GM18951 (cell line): ENCODE results near the gene MINDY4.

Source experiments
- POLR2A ChIP-seq: IDR thresholded peaks from 4 replicates; pipeline ENCODE4 v1.6.1; 2011; ENCODE audit warnings: mild to moderate bottlenecking; ENCODE audit not compliant: insufficient read length, insufficient read depth; ENCODE audit errors: extremely low read depth
- in situ Hi-C: fragments of 300-500 bp; cut with MboI; formaldehyde crosslinking; loops from one replicate; pipeline ENCODE4 v1.12.0; 2022; ENCODE audit warnings: low sequenced_read_pairs, mixed read lengths, inconsistent platforms; ENCODE audit not compliant: unreplicated experiment

Gene MINDY4

GRCh38 chr7:30912986-30913811 is 142.0 kb downstream of the MINDY4 start:
- in situ Hi-C loops: no loop called here
- TF ChIP-seq POLR2A: no peak

GRCh38 chr7:30913821-30914515 is 142.8 kb downstream of the MINDY4 start:
- no peak for TF ChIP-seq POLR2A
- in situ Hi-C loops: no loop called here

- in situ Hi-C loops: no loop called here
- TF ChIP-seq POLR2A: no peak
These were observed 143.4 kb downstream of the MINDY4 start for GRCh38 chr7:30914596-30914995.

GRCh38 chr7:30915005-30915601 is 143.9 kb downstream of the MINDY4 start:
- TF ChIP-seq POLR2A: no peak
- in situ Hi-C loops: no loop called here

- no peak for TF ChIP-seq POLR2A
- in situ Hi-C loops: no loop called here
These were observed 144.5 kb downstream of the MINDY4 start for GRCh38 chr7:30915751-30916150.

- in situ Hi-C loops: no loop called here
- TF ChIP-seq POLR2A: no peak
These were observed 145.0 kb downstream of the MINDY4 start for GRCh38 chr7:30916255-30916654.

- in situ Hi-C loops: no loop called here
- no peak for TF ChIP-seq POLR2A
These were observed 145.6 kb downstream of the MINDY4 start for GRCh38 chr7:30916767-30917166.

- in situ Hi-C loops: no loop called here
- TF ChIP-seq POLR2A: no peak
These were observed 146.1 kb downstream of the MINDY4 start for GRCh38 chr7:30917216-30917893.

- no peak for TF ChIP-seq POLR2A
- in situ Hi-C loops: no loop called here
These were observed 147.5 kb downstream of the MINDY4 start for GRCh38 chr7:30918676-30919075.

- in situ Hi-C loops: no loop called here
- no peak for TF ChIP-seq POLR2A
These were observed 148.9 kb downstream of the MINDY4 start for GRCh38 chr7:30920021-30920583.

- in situ Hi-C loops: no loop called here
- TF ChIP-seq POLR2A: no peak
These were observed 149.6 kb downstream of the MINDY4 start for GRCh38 chr7:30920584-30921539.
